Ovary (tissue), 9 donors: Measurements from ENCODE around the gene AP2B1. TPM values are rescaled to one million over a fixed set of nuclear protein-coding genes. Genes with fewer than 3 reads are reported as not detected.
"Not testable (repeated sequence)": the region's sequence is repeated elsewhere in the genome, so short reads cannot be mapped to it uniquely, and the experiment has no call there.

ENCODE experiments used
- DNase-seq, 5 donors: peaks; one replicate each; pipeline ENCODE4 v3.0.0-alpha.2; 2019 to 2020
- H3K27ac ChIP-seq, 2 donors: fragments of 200-600 bp; one replicate each; pipeline versions ENCODE4 v1.5.1 to v1.8.0; 2019 to 2022
- H3K27me3 ChIP-seq: fragments of 200-600 bp; one replicate; pipeline ENCODE4 v1.8.0; 2022
- H3K36me3 ChIP-seq: fragments of 200-600 bp; sonication (generic); one replicate; pipeline ENCODE4 v1.5.1; 2019
- H3K4me1 ChIP-seq: one replicate; pipeline ENCODE4 v1.8.1; 2013; ENCODE audit warnings: mild to moderate bottlenecking, moderate library complexity; ENCODE audit not compliant: insufficient read depth
- H3K4me3 ChIP-seq: fragments of 200-600 bp; sonication (generic); one replicate; pipeline ENCODE4 v1.5.1; 2017
- H3K9me3 ChIP-seq, 2 donors: fragments of 200-600 bp in 1 of 2; sonication (generic) in 1 of 2; one replicate each; pipeline versions ENCODE4 v1.5.1 to v1.8.1; 2013 to 2019; ENCODE audit warnings: mild to moderate bottlenecking in 1 of 2, moderate library complexity in 1 of 2
- EP300 ChIP-seq: sonication (generic); formaldehyde crosslinking; IDR thresholded peaks from one replicate; pipeline ENCODE4 v1.6.1; 2017; ENCODE audit warnings: antibody characterized with exemption
- POLR2A ChIP-seq: fragments of 450-650 bp; IDR thresholded peaks from one replicate; pipeline ENCODE4 v1.6.1; 2017; ENCODE audit warnings: antibody characterized with exemption, mild to moderate bottlenecking, moderate library complexity
- WGBS, 3 donors: extraction: QIAGEN DNeasy Blood & Tissue Kit in 1 of 3; methylation state at CpG; one replicate each; pipeline versions ENCODE4 v1.1.5 to v1.1.7; 2013 to 2017; 5-methylcytosine and 5-hydroxymethylcytosine counted together
- intact Hi-C, 4 donors: fragments of 100-400 bp; cut with DNase I; formaldehyde crosslinking; loops; one replicate each; pipeline versions ENCODE4 v1.11.0 to v1.15.1; 2022 to 2023
- polyA plus RNA-seq, 2 donors: library from polyadenylated mRNA; stranded (reverse); fragments of 200-250 nt in 1 of 2; fragments of 350-450 nt in 1 of 2; fragmentation: Illumina TruSeq in 1 of 2; extraction: RNeasy Lipid Tissue Mini Kit (QIAGEN cat#74804) in 1 of 2; gene quantifications; one replicate each; pipeline ENCODE4 v1.2.3, GENCODE V29; 2013 to 2014
- total RNA-seq, 7 donors: library from RNA; depleted of rRNA in 2 of 7; stranded (reverse); fragments of >200 nt in 2 of 7; fragmentation: NEBNext Ultra II Directional in 3 of 7; extraction: Animal tissue kit (Norgen Biotek cat#: 25700) in 3 of 7; gene quantifications; one replicate each; pipeline versions ENCODE4 v1.1.0 to v1.2.4, GENCODE V29; 2016 to 2023
- TF ChIP-seq, protein P1 (sequence below), 3 donors: fragments of 450-650 bp in 2 of 3; fragments of 200-600 bp in 1 of 3; IDR thresholded peaks; one replicate each; pipeline versions ENCODE4 v1.5.1 to v1.8.0; 2016 to 2022; ENCODE audit warnings: antibody characterized with exemption in 3 of 3, mild to moderate bottlenecking in 1 of 3
- donor health status: DM: no; HTN: no; CAD: no; lungs with moderate emphysema.
- donor health status: DM: no; HTN: no; CAD: no.
- donor health status: Bipolar disorder and iron deficiency.
- donor health status: DM: yes; HTN: yes; CAD: no.
- donor health status: DM: no; HTN: no; CAD: no.
- donor health status: DM: yes; HTN: yes; CAD: no.

AP2B1 gene
- total and polyA plus RNA-seq, 9 donors: 42.6 to 170 (median 139) TPM

DNA sequence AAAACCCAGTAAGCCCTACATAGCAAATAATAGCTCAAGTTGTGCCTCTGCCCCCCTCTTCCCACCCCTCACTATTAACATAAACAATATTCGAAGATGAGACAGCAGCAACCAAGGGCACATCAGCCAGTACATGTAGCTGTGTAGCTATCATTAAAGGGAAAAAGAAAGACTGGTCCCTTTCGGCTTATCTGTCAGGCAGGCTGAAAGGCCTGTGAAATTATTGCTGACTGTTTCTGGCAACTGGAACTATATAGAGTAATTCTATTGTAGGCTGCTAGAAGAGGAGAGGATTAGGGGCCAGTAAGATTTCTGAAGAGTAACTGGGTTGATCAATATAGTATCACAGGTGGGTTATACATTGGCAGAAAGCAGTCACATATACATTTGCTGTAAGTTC, 107.8 kb downstream of the AP2B1 start:
- Histone ChIP-seq H3K36me3 (no peaks in the 10 kb centered on the region), H3K4me3 (no peak overlapping the region), H3K27me3 (no peaks in the 10 kb centered on the region), H3K4me1 (no peaks in the 10 kb centered on the region), H3K9me3 (no peaks in the 10 kb centered on the region), H3K27ac (no peak overlapping the region)
- intact Hi-C loops: no loop called here
- DNase-seq: no peak
- WGBS, 3 donors: 62 to 73% (median 68%) methylated on average over 2 of the region's 2 CpGs
- TF ChIP-seq, protein P1, sequence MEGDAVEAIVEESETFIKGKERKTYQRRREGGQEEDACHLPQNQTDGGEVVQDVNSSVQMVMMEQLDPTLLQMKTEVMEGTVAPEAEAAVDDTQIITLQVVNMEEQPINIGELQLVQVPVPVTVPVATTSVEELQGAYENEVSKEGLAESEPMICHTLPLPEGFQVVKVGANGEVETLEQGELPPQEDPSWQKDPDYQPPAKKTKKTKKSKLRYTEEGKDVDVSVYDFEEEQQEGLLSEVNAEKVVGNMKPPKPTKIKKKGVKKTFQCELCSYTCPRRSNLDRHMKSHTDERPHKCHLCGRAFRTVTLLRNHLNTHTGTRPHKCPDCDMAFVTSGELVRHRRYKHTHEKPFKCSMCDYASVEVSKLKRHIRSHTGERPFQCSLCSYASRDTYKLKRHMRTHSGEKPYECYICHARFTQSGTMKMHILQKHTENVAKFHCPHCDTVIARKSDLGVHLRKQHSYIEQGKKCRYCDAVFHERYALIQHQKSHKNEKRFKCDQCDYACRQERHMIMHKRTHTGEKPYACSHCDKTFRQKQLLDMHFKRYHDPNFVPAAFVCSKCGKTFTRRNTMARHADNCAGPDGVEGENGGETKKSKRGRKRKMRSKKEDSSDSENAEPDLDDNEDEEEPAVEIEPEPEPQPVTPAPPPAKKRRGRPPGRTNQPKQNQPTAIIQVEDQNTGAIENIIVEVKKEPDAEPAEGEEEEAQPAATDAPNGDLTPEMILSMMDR (IDR thresholded peaks at IDR 0.05): no peak
- TF ChIP-seq EP300 (no peak), POLR2A (no peak)

DNA sequence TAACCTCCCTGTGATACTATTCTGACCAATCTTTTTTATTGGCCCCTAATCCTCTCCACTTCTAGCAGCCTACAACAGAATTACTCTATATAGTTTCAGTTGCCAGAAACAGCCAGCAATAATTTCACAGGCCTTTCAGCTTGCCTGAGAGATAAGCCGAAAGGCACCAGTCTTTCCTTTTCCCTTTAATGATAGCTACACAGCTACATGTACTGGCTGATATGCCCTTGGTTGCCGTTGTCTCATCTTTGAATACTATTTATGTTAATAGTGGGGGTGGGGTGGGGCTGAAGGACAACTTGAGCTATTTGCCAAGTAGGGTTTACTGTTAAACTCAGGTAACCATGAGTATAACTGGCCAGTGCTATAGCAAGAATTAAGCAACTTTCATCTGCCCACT, 108.5 kb downstream of the AP2B1 start:
- Histone ChIP-seq H3K9me3 (no peaks in the 10 kb centered on the region), H3K27me3 (no peaks in the 10 kb centered on the region), H3K4me1 (no peaks in the 10 kb centered on the region), H3K36me3 (no peaks in the 10 kb centered on the region), H3K4me3 (no peak overlapping the region), H3K27ac (no peak overlapping the region)
- intact Hi-C loops: no loop called here
- TF ChIP-seq POLR2A (no peak), EP300 (no peak)
- TF ChIP-seq, protein P1 (IDR thresholded peaks at IDR 0.05): no peak
- no peak for DNase-seq
- 64 to 67% (median 64%) methylated on average over 2 of the region's 2 CpGs for WGBS, 3 donors

DNA sequence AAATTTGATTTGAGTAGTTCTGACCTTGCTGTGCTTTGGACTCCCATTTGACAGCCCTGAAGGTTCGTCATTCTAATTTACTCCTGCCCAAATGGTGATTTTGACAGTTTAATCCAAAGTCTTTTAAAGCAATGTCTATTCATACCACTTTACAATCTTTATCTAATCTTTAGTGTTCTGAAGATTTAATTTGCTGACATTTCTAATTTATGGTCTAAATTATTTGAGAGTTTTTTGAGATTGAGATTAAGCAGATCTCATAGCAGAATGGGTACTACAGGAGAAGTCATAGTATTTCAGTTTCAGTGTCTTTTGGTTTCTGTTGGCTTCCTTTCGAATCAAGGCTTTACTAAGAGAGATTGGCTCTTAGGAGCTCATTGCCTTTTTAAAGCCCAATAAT, 111.7 kb downstream of the AP2B1 start:
- no peaks in the 10 kb centered on the region for H3K4me1 ChIP-seq
- 93 to 97% (median 95%) methylated on average over 2 of the region's 2 CpGs for WGBS, 3 donors
- no peak for DNase-seq
- H3K9me3 ChIP-seq: no peaks in the 10 kb centered on the region
- no peak overlapping the region for H3K4me3 ChIP-seq
- intact Hi-C loops: no loop called here
- no peak overlapping the region for H3K27ac ChIP-seq
- H3K27me3 ChIP-seq: no peaks in the 10 kb centered on the region
- TF ChIP-seq POLR2A (no peak), EP300 (no peak)
- TF ChIP-seq, protein P1 (IDR thresholded peaks at IDR 0.05): no peak
- H3K36me3 ChIP-seq: no peaks in the 10 kb centered on the region

DNA sequence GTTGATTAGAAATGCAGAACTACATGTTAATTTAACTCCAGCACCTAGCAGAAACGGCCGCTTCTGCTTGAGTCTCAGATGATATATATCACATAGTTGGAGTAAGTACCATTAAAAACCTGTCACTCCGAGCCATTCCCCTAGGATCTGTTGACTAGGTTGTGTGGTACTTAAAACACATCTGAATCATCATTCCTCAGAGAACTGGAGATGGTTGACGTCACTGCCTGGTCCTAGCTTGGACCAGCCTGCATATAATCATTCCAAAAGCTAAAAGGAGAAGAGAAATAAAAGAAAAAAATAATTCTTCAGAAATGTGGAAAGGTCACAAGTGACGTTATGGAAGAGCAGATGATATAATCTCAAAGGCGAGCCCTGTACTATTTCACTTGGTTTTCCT, 113.0 kb downstream of the AP2B1 start:
- WGBS, 3 donors: 81 to 87% (median 82%) methylated on average over 6 of the region's 6 CpGs
- DNase-seq: no peak
- no peak for TF ChIP-seq EP300
- Histone ChIP-seq H3K36me3 (no peaks in the 10 kb centered on the region), H3K27ac (no peak overlapping the region), H3K27me3 (no peaks in the 10 kb centered on the region), H3K9me3 (no peaks in the 10 kb centered on the region), H3K4me1 (no peaks in the 10 kb centered on the region), H3K4me3 (no peak overlapping the region)
- intact Hi-C loops: no loop called here

GRCh38 chr17:35701491-35701890, 114.4 kb downstream of the AP2B1 start:
- Histone ChIP-seq H3K4me3 (no peak overlapping the region), H3K4me1 (no peaks in the 10 kb centered on the region), H3K27ac (no peak overlapping the region), H3K36me3 (no peaks in the 10 kb centered on the region), H3K9me3 (no peaks in the 10 kb centered on the region), H3K27me3 (no peaks in the 10 kb centered on the region)
- WGBS, 3 donors: 76 to 81% (median 78%) methylated on average over 5 of the region's 5 CpGs
- no peak for TF ChIP-seq POLR2A
- no peak for TF ChIP-seq EP300
- TF ChIP-seq, protein P1 (IDR thresholded peaks at IDR 0.05): no peak
- no peak for DNase-seq
- intact Hi-C loops: no loop called here

- H3K9me3 ChIP-seq, intact Hi-C loops, H3K4me3 ChIP-seq, DNase-seq, H3K27me3 ChIP-seq, H3K36me3 ChIP-seq, H3K27ac ChIP-seq, H3K4me1 ChIP-seq: not testable (repeated sequence)
- 97% methylated on average over 2 of the region's 2 CpGs for WGBS, 3 donors
These were observed 116.2 kb downstream of the AP2B1 start for GRCh38 chr17:35703308-35703707.
